ENCODE data around the gene SEMA4D.

Gene SEMA4D

DNA sequence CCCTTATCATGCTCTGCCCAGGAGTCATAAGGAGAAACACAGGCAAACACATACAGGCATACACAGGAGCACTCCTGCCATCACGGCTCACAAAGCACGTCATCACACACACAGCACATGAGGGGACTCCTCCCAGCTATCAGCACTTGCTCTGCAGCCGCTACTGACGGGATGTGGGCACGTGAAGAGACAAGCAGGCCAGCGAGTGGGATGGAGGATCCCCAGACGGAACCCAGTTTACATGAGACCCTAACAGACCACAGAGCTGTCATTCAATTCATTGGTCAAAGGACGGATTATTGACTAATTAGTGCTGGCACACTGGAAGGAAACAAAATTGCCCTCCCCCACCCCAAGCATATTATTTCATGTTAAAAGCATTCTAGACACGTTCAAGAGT lies 53.6 kb downstream of the SEMA4D start:
- Histone ChIP-seq H3K27me3 (ENCODE audit: insufficient read depth, low read depth) (no peaks in the 10 kb centered on the region), H3K4me2 (no peak overlapping the region), H3K4me1 (ENCODE audit: low read depth, poor library complexity, severe bottlenecking) (peaks cover 74% of the 10 kb centered on the region), H3K9ac (no peak overlapping the region), H3K36me3 (ENCODE audit: insufficient read depth) (no peaks in the 10 kb centered on the region), H4K20me1 (ENCODE audit: insufficient read depth) (no peaks in the 10 kb centered on the region), H2AFZ (ENCODE audit: low read depth) (no peak overlapping the region), H3K27ac (no peak overlapping the region), H3K79me2 (ENCODE audit: insufficient read depth, low read depth) (peaks cover 66% of the 10 kb centered on the region; the same call in 1 of the 2 replicates), H3K4me3 (IDR thresholded peaks at IDR 0.05; ENCODE audit: insufficient read depth, low read depth, low read length) (no peak overlapping the region)
- TF ChIP-seq, protein P1, sequence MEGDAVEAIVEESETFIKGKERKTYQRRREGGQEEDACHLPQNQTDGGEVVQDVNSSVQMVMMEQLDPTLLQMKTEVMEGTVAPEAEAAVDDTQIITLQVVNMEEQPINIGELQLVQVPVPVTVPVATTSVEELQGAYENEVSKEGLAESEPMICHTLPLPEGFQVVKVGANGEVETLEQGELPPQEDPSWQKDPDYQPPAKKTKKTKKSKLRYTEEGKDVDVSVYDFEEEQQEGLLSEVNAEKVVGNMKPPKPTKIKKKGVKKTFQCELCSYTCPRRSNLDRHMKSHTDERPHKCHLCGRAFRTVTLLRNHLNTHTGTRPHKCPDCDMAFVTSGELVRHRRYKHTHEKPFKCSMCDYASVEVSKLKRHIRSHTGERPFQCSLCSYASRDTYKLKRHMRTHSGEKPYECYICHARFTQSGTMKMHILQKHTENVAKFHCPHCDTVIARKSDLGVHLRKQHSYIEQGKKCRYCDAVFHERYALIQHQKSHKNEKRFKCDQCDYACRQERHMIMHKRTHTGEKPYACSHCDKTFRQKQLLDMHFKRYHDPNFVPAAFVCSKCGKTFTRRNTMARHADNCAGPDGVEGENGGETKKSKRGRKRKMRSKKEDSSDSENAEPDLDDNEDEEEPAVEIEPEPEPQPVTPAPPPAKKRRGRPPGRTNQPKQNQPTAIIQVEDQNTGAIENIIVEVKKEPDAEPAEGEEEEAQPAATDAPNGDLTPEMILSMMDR (conservative IDR thresholded peaks at IDR 0.05; ENCODE audit: low read depth, low read length): no peak

DNA sequence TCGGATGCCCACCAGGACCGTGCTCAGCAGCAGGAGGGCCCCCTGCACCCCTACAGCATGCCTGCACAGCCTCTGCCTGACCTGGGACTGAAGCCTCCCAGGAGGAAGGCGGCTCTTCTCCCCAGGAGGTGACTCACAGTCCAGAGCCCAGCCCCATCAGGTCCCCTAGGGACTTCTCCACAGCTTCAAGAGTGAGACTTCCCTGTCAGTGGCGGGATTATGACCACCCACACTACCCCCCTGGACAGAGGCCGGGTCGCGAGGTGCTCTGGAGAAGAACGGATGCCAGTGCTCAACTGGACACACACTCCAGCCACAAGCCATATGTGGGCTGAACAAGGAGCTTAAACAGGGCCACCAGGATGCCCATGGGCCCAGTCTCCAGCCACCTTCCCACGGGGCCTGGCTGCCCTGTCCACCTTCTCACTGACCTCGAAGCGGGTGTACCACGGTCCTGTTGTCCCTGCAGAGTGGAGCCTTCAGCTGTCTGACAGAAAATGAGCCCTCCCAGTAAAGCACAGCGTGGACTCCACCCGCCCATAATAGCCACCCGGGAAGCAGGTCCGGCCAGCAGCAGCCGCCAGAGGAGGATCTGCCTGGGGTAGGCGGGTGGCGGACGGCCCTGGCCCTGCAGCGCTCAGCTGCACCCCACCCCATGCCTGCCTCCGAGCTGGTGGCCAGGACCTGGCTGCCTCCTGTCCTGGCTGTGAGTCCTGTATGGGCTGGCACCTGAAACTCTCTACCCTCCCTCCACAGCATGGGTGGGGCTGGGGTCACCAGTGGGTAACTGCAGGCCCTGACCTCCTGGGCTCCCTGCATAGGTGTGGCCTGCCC lies 54.7 kb downstream of the SEMA4D start:
- Histone ChIP-seq H3K4me3 (IDR thresholded peaks at IDR 0.05; ENCODE audit: insufficient read depth, low read depth, low read length) (no peak overlapping the region), H3K36me3 (ENCODE audit: insufficient read depth) (no peaks in the 10 kb centered on the region), H3K27me3 (ENCODE audit: insufficient read depth, low read depth) (no peaks in the 10 kb centered on the region), H3K4me2 (no peak overlapping the region; the same call in 1 of the 2 replicates), H3K9ac (no peak overlapping the region), H4K20me1 (ENCODE audit: insufficient read depth) (no peaks in the 10 kb centered on the region), H2AFZ (ENCODE audit: low read depth) (no peak overlapping the region), H3K79me2 (ENCODE audit: insufficient read depth, low read depth) (peaks cover 59% of the 10 kb centered on the region; the same call in 1 of the 2 replicates), H3K4me1 (ENCODE audit: low read depth, poor library complexity, severe bottlenecking) (peaks cover 82% of the 10 kb centered on the region), H3K27ac (no peak overlapping the region)
- TF ChIP-seq, protein P1 (conservative IDR thresholded peaks at IDR 0.05; ENCODE audit: low read depth, low read length): no peak

DNA sequence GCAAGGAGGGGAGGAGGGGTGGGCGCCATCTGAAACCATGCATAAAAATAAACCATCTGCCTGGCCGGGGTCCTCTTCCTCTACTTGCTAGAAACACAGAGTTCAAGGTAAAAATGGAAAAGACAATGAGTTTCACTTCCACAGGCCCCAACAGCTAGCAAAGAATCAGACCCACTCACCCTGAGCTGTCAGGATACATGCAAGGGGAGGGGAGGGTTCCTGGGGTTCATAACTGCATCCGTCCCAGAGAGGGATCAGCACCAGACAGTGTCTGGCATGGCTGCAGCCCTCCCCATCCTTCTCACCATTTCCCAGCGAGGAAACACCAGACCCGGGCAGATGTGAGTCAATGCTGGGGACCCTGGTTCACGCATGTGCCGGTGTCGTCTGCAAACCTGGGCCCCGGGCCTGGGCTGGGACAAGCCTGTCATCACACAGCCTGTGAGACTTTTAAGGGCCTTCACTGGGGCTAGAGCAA lies 55.4 kb downstream of the SEMA4D start:
- no peaks in the 10 kb centered on the region for H3K36me3 ChIP-seq (ENCODE audit: insufficient read depth)
- no peaks in the 10 kb centered on the region for H4K20me1 ChIP-seq (ENCODE audit: insufficient read depth)
- H3K4me3 ChIP-seq (IDR thresholded peaks at IDR 0.05; ENCODE audit: insufficient read depth, low read depth, low read length): no peak overlapping the region
- H2AFZ ChIP-seq (ENCODE audit: low read depth): no peak overlapping the region
- H3K4me1 ChIP-seq (ENCODE audit: low read depth, poor library complexity, severe bottlenecking): peaks cover 84% of the 10 kb centered on the region
- H3K9ac ChIP-seq: no peak overlapping the region
- no peaks in the 10 kb centered on the region for H3K27me3 ChIP-seq (ENCODE audit: insufficient read depth, low read depth)
- H3K27ac ChIP-seq: no peak overlapping the region
- TF ChIP-seq, protein P1 (conservative IDR thresholded peaks at IDR 0.05; ENCODE audit: low read depth, low read length): no peak
- H3K79me2 ChIP-seq (ENCODE audit: insufficient read depth, low read depth): peaks cover 52% of the 10 kb centered on the region; the same call in 1 of the 2 replicates
- peak overlapping the region; percentile 5; the same call in 1 of the 2 replicates for H3K4me2 ChIP-seq

DNA sequence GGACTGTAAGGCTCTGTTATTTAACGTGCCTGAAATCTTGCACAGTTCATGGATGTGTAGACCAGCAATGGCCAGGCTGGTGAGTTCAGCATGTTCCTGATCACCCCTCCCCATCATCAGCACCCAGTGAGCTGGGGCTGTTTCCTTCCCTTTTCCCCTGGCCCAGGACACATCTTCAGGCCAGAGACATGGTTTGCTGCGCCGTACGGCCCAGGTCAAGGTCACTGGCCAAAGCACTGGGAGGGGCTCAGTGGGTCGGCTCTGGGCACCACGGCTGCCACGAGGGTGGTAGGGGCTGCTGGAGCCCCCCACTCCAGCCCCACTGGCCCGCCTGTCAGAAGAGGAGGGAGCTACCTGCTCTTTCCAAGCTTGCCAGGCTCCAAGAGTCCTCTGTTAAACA lies 55.9 kb downstream of the SEMA4D start:
- no peak overlapping the region for H3K27ac ChIP-seq
- peaks cover 52% of the 10 kb centered on the region; the same call in 1 of the 2 replicates for H3K79me2 ChIP-seq (ENCODE audit: insufficient read depth, low read depth)
- no peaks in the 10 kb centered on the region for H3K36me3 ChIP-seq (ENCODE audit: insufficient read depth)
- no peaks in the 10 kb centered on the region for H3K27me3 ChIP-seq (ENCODE audit: insufficient read depth, low read depth)
- no peak overlapping the region for H3K9ac ChIP-seq
- peaks cover 90% of the 10 kb centered on the region for H3K4me1 ChIP-seq (ENCODE audit: low read depth, poor library complexity, severe bottlenecking)
- TF ChIP-seq, protein P1 (conservative IDR thresholded peaks at IDR 0.05; ENCODE audit: low read depth, low read length): no peak
- no peaks in the 10 kb centered on the region for H4K20me1 ChIP-seq (ENCODE audit: insufficient read depth)
- H3K4me2 ChIP-seq: peak overlapping the region; percentile 5; the same call in 1 of the 2 replicates
- H2AFZ ChIP-seq (ENCODE audit: low read depth): no peak overlapping the region
- no peak overlapping the region for H3K4me3 ChIP-seq (IDR thresholded peaks at IDR 0.05; ENCODE audit: insufficient read depth, low read depth, low read length)

All from KMS-11 (cell line).